HEK293 (cell line): Measurements from ENCODE around the gene AQP11.
"Not testable (repeated sequence)": the region's sequence is repeated elsewhere in the genome, so short reads cannot be mapped to it uniquely, and the experiment has no call there.

ENCODE experiments used
- CTCF ChIA-PET: fragments of 350-600 bp; formaldehyde crosslinking; extraction: SDS; loops from one replicate; lab custom pipeline; 2021; ENCODE audit warnings: antibody characterized with exemption; lab: Yijun Ruan, JAX
- POLR2A ChIA-PET: fragments of 300-600 bp; formaldehyde crosslinking; extraction: SDS; loops from one replicate; lab custom pipeline; 2020; ENCODE audit warnings: antibody characterized with exemption, inconsistent platforms; lab: Yijun Ruan, JAX
- H3K27ac ChIP-seq: fragments of 200-500 bp; sonication (Bioruptor generic); 2 replicates; pipeline ENCODE4 v1.5.1; 2014; ENCODE audit warnings: low read depth, low read length, control low read depth, inconsistent platforms; ENCODE audit errors: extremely low read depth
- H3K36me3 ChIP-seq, 2 experiments: fragments of 200-500 bp in 1 of 2; sonication (Bioruptor generic) in 1 of 2; 1 replicate in 1 of 2; 2 replicates in 1 of 2; pipeline ENCODE4 v1.5.1; 2014 to 2017; ENCODE audit warnings: inconsistent platforms in 2 of 2, low read length in 2 of 2; ENCODE audit not compliant: control insufficient read depth in 2 of 2, insufficient read depth in 1 of 2
- H3K4me1 ChIP-seq: fragments of 200-500 bp; sonication (Bioruptor generic); 2 replicates; pipeline ENCODE4 v1.5.1; 2014; ENCODE audit warnings: mild to moderate bottlenecking, low read length, inconsistent platforms; ENCODE audit not compliant: control insufficient read depth, insufficient read depth
- H3K4me3 ChIP-seq: 2 replicates; pipeline ENCODE4 v1.5.1; 2011; ENCODE audit warnings: low read depth, mild to moderate bottlenecking, control low read depth, low read length, moderate library complexity
- H3K9me3 ChIP-seq: fragments of 200-500 bp; sonication (Bioruptor generic); 2 replicates; pipeline ENCODE4 v1.5.1; 2014; ENCODE audit warnings: low read depth, low read length, inconsistent platforms; ENCODE audit not compliant: control insufficient read depth, insufficient read depth
- CTCF ChIP-seq: fragments of 450-650 bp; formaldehyde crosslinking; IDR thresholded peaks from 2 replicates; pipeline ENCODE4 v1.5.1; 2016; ENCODE audit warnings: missing biosample characterization, missing genetic modification characterization
- SCRT1 ChIP-seq: fragments of 450-650 bp; formaldehyde crosslinking; IDR thresholded peaks from 2 replicates; pipeline ENCODE4 v1.5.1; 2016; ENCODE audit warnings: missing biosample characterization, missing genetic modification characterization, borderline replicate concordance
- SETDB1 ChIP-seq: IDR thresholded peaks from one replicate; pipeline ENCODE4 v1.6.1; 2017; ENCODE audit warnings: mild to moderate bottlenecking, low read length, moderate library complexity, mixed read lengths; ENCODE audit not compliant: insufficient read length
- TRIM28 ChIP-seq: IDR thresholded peaks from 2 replicates; pipeline ENCODE4 v1.6.1; 2011; ENCODE audit warnings: low read length, control low read depth, borderline replicate concordance
- YY1 ChIP-seq: fragments of 450-650 bp; formaldehyde crosslinking; IDR thresholded peaks from 2 replicates; pipeline ENCODE4 v1.5.1; 2018; ENCODE audit warnings: missing biosample characterization, missing genetic modification characterization
- YY2 ChIP-seq: fragments of 450-650 bp; formaldehyde crosslinking; IDR thresholded peaks from 2 replicates; pipeline ENCODE4 v1.5.1; 2016; ENCODE audit warnings: missing biosample characterization, missing genetic modification characterization
- ZBTB1 ChIP-seq: fragments of 450-650 bp; formaldehyde crosslinking; IDR thresholded peaks from 2 replicates; pipeline ENCODE4 v1.5.1; 2016; ENCODE audit warnings: missing biosample characterization, missing genetic modification characterization
- ZBTB11 ChIP-seq: fragments of 450-650 bp; formaldehyde crosslinking; conservative IDR thresholded peaks from 2 replicates; pipeline ENCODE4 v1.5.1; 2016; ENCODE audit warnings: low read depth, missing biosample characterization, missing genetic modification characterization
- ZBTB8A ChIP-seq: fragments of 450-650 bp; formaldehyde crosslinking; IDR thresholded peaks from 2 replicates; pipeline ENCODE4 v1.5.1; 2016; ENCODE audit warnings: missing biosample characterization, missing genetic modification characterization
- ZNF19 ChIP-seq: fragments of 450-650 bp; formaldehyde crosslinking; IDR thresholded peaks from 2 replicates; pipeline ENCODE4; 2016; ENCODE audit warnings: missing biosample characterization, missing genetic modification characterization, low read depth
- ZNF335 ChIP-seq: fragments of 450-650 bp; formaldehyde crosslinking; conservative IDR thresholded peaks from 2 replicates; pipeline ENCODE4 v1.5.1; 2016; ENCODE audit warnings: missing biosample characterization, missing genetic modification characterization
- ZNF426 ChIP-seq: fragments of 450-650 bp; formaldehyde crosslinking; IDR thresholded peaks from 2 replicates; pipeline ENCODE4 v1.5.1; 2017; ENCODE audit warnings: missing biosample characterization, missing genetic modification characterization, mild to moderate bottlenecking, inconsistent platforms, moderate library complexity
- ZNF48 ChIP-seq: fragments of 450-650 bp; formaldehyde crosslinking; IDR thresholded peaks from 2 replicates; pipeline ENCODE4 v1.5.1; 2016; ENCODE audit warnings: missing biosample characterization, missing genetic modification characterization
- ZNF600 ChIP-seq: fragments of 450-650 bp; formaldehyde crosslinking; IDR thresholded peaks from 2 replicates; pipeline ENCODE4 v1.5.1; 2016; ENCODE audit warnings: missing biosample characterization, missing genetic modification characterization
- ZNF621 ChIP-seq: fragments of 450-650 bp; formaldehyde crosslinking; IDR thresholded peaks from 2 replicates; pipeline ENCODE4 v1.5.1; 2017; ENCODE audit warnings: missing biosample characterization, missing genetic modification characterization
- ZNF664 ChIP-seq: fragments of 450-650 bp; formaldehyde crosslinking; IDR thresholded peaks from 2 replicates; pipeline ENCODE4 v1.5.1; 2016; ENCODE audit warnings: missing biosample characterization, missing genetic modification characterization
- ZNF704 ChIP-seq: fragments of 450-650 bp; formaldehyde crosslinking; IDR thresholded peaks from 2 replicates; pipeline ENCODE4 v1.5.1; 2016; ENCODE audit warnings: missing biosample characterization, missing genetic modification characterization
- ZNF768 ChIP-seq: fragments of 450-650 bp; formaldehyde crosslinking; IDR thresholded peaks from 2 replicates; pipeline ENCODE4 v1.5.1; 2018; ENCODE audit warnings: missing biosample characterization, mild to moderate bottlenecking, missing genetic modification characterization
- ZNF777 ChIP-seq: fragments of 450-650 bp; formaldehyde crosslinking; IDR thresholded peaks from 2 replicates; pipeline ENCODE4 v1.5.1; 2017; ENCODE audit warnings: missing biosample characterization, missing genetic modification characterization, borderline replicate concordance
- ZNF792 ChIP-seq: fragments of 450-650 bp; formaldehyde crosslinking; IDR thresholded peaks from 2 replicates; pipeline ENCODE4 v1.5.1; 2016; ENCODE audit warnings: missing biosample characterization, missing genetic modification characterization
- ZNF830 ChIP-seq: fragments of 450-650 bp; IDR thresholded peaks from 2 replicates; pipeline ENCODE4 v1.5.0; 2018; ENCODE audit warnings: missing biosample characterization, missing genetic modification characterization, low read depth, mild to moderate bottlenecking, moderate library complexity
- ZSCAN16 ChIP-seq: fragments of 450-650 bp; formaldehyde crosslinking; IDR thresholded peaks from 2 replicates; pipeline ENCODE4 v1.5.1; 2016; ENCODE audit warnings: missing biosample characterization, missing genetic modification characterization

Gene AQP11

DNA sequence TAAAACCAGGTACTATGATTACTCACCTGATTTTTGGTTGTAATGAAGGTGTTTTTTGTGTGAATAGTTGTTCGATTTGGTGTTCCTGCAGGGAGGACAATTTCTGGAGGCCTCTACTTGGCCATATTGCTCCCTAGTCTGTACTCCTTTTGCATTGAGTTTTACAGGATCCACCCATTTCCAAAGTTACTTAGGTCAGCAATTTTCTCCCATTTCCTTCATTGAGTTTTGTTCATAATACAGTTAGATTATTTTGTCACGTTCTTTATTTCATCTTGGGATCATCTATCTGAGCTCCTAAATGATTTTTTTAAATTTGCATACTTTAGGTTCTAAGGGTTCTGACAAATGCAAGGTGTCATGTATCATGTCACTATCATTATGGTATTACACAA, 20.1 kb upstream of the AQP11 start:
- Histone ChIP-seq H3K4me3 (no peak overlapping the region), H3K36me3 (peaks cover 0 to 6% of the 10 kb centered on the region in 2 experiments; a peak in 1 of 3 replicates), H3K9me3 (no peaks in the 10 kb centered on the region), H3K27ac (no peak overlapping the region), H3K4me1 (no peaks in the 10 kb centered on the region)
- ChIA-PET CTCF (interaction anchor here (0.6 kb wide), 1 partner anchor 13 kb away, joined by 3 read pairs; no protein-coding TSS in a partner anchor), POLR2A (no interaction called here)
- TF ChIP-seq ZNF768 (tag by site-specific recombination) (no peak), YY1 (tag by site-specific recombination) (no peak), ZNF600 (no peak), ZNF792 (tag by site-specific recombination) (no peak), ZNF48 (tag by site-specific recombination) (no peak), ZNF704 (tag by site-specific recombination) (no peak), CTCF (tag by site-specific recombination) (no peak), YY2 (tag by site-specific recombination) (no peak), ZNF19 (no peak)

- H3K9me3 ChIP-seq, H3K27ac ChIP-seq, H3K4me1 ChIP-seq, POLR2A ChIA-PET, H3K36me3 ChIP-seq, H3K4me3 ChIP-seq: not testable (repeated sequence)
- CTCF ChIA-PET, result interaction anchor here (0.6 to 1.0 kb wide), 2 partner anchors 8 to 381 kb away, joined by 3 read pairs; no protein-coding TSS in a partner anchor
Observed at GRCh38 chr11:77570896-77571295, 18.9 kb upstream of the AQP11 start.

- ChIA-PET POLR2A (interaction anchor here (0.6 kb wide), 1 partner anchor 9 kb away, joined by 3 read pairs; no protein-coding TSS in a partner anchor), CTCF (interaction anchor here (0.6 to 1.2 kb wide), 2 partner anchors 248 to 284 kb away, joined by 3 read pairs; no protein-coding TSS in a partner anchor)
- not testable (repeated sequence) for H3K4me3 ChIP-seq, H3K4me1 ChIP-seq, H3K9me3 ChIP-seq, H3K36me3 ChIP-seq, H3K27ac ChIP-seq
Observed at GRCh38 chr11:77575428-77575827, 14.3 kb upstream of the AQP11 start.

DNA sequence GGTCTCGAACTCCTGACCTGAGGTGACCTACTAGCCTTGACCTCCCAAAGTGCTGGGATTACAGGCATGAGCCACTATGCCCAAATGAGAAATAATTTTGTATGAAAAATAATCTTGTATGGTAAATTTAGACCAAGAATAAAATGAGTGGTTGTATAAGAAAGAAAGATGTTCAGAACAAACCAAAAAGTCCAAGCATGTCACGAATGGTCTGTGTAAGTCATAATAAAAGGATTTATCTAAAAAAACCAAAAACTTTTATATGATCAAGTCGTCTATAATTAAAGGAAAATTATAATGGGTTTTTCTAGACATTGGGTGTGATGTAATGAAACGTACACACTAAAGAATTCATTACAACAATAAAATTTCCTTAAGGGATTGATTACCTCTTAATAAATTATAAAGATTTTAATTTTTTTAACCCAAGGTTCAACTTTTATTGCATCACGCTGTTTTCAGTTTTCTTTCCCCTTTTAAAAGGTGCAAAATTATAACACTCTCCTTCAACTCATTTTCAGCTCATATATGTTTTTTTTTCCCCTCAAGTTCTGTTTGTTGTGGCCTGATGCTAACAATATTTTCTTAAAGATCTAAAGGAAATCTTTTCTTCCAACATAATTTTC, 8.9 kb upstream of the AQP11 start:
- Histone ChIP-seq H3K4me3 (no peak overlapping the region), H3K36me3 (no peaks in the 10 kb centered on the region), H3K9me3 (no peaks in the 10 kb centered on the region), H3K4me1 (no peaks in the 10 kb centered on the region), H3K27ac (no peak overlapping the region)
- ChIA-PET POLR2A (no interaction called here), CTCF (no interaction called here)
- TF ChIP-seq ZNF19 (no peak), ZBTB8A (tag by site-specific recombination) (no peak), ZNF777 (no peak), ZBTB11 (tag by site-specific recombination) (no peak), ZNF426 (tag by site-specific recombination) (no peak), SCRT1 (tag by site-specific recombination) (no peak), ZNF664 (no peak), ZNF830 (no peak), ZSCAN16 (tag by site-specific recombination) (no peak), SETDB1 (peak; percentile 100), ZNF335 (no peak), ZBTB1 (tag by site-specific recombination) (no peak), TRIM28 (peak; percentile 78), ZNF621 (no peak)
